ENCODE measurements around the gene AFTPH. TPM values are rescaled to one million over a fixed set of nuclear protein-coding genes. Genes with fewer than 3 reads are reported as not detected.

The AFTPH gene
- total RNA-seq, 1 donor from 2014 or later = 58.0 TPM

GRCh38 chr2:64479259-64480117 is 44.6 kb upstream of the AFTPH start:
- intact Hi-C loops (cut with DNase I) = loop anchor here (10.0 kb wide), 1 partner anchor 425 kb away; no protein-coding TSS in a partner anchor
- Histone ChIP-seq H3K27ac (no peak overlapping the region), H3K4me1 (no peaks in the 10 kb centered on the region), H3K4me3 (no peak overlapping the region), H3K9me3 (no peaks in the 10 kb centered on the region), H3K27me3 (no peaks in the 10 kb centered on the region), H3K36me3 (no peaks in the 10 kb centered on the region)
- no peak for DNase-seq (ENCODE audit: low spot score in 2 of 2)
- no peak for TF ChIP-seq CTCF (IDR thresholded peaks at IDR 0.05)

- intact Hi-C loops (cut with DNase I) = loop anchor here (10.0 kb wide), 1 partner anchor 427 kb away; no protein-coding TSS in a partner anchor
Measured at GRCh38 chr2:64481665-64482064, 42.5 kb upstream of the AFTPH start.

GRCh38 chr2:64482243-64482642 is 41.9 kb upstream of the AFTPH start:
- DNase-seq (ENCODE audit: low spot score in 2 of 2) = no peak
- H3K27me3 ChIP-seq = no peaks in the 10 kb centered on the region
- H3K36me3 ChIP-seq = no peaks in the 10 kb centered on the region
- intact Hi-C loops (cut with DNase I) = loop anchor here (10.0 kb wide), 1 partner anchor 427 kb away; no protein-coding TSS in a partner anchor
- no peaks in the 10 kb centered on the region for H3K4me1 ChIP-seq
- no peak overlapping the region for H3K27ac ChIP-seq
- no peak for TF ChIP-seq CTCF (IDR thresholded peaks at IDR 0.05)
- H3K9me3 ChIP-seq = no peaks in the 10 kb centered on the region
- no peak overlapping the region for H3K4me3 ChIP-seq

More at GRCh38 chr2:64481665-64482064, 42.5 kb upstream of the AFTPH start:
- Histone ChIP-seq H3K27me3 (no peaks in the 10 kb centered on the region), H3K4me3 (no peak overlapping the region), H3K4me1 (no peaks in the 10 kb centered on the region), H3K27ac (no peak overlapping the region), H3K36me3 (no peaks in the 10 kb centered on the region), H3K9me3 (no peaks in the 10 kb centered on the region)
- DNase-seq (ENCODE audit: low spot score in 2 of 2) = no peak
- no peak for TF ChIP-seq CTCF (IDR thresholded peaks at IDR 0.05)

GRCh38 chr2:64482765-64483504 is 41.2 kb upstream of the AFTPH start:
- intact Hi-C loops (cut with DNase I) = loop anchor here (10.0 kb wide), 1 partner anchor 428 kb away; no protein-coding TSS in a partner anchor
- H3K4me3 ChIP-seq = no peak overlapping the region

More at GRCh38 chr2:64482765-64483504, 41.2 kb upstream of the AFTPH start:
- DNase-seq (ENCODE audit: low spot score in 2 of 2) = no peak
- Histone ChIP-seq H3K27me3 (no peaks in the 10 kb centered on the region), H3K27ac (no peak overlapping the region), H3K36me3 (no peaks in the 10 kb centered on the region), H3K4me1 (no peaks in the 10 kb centered on the region), H3K9me3 (no peaks in the 10 kb centered on the region)
- no peak for TF ChIP-seq CTCF (IDR thresholded peaks at IDR 0.05)
